PFSK-1 (cell line): ENCODE measurements around the gene CACNA1I.

Experiments used
- FOXP2 ChIP-seq: optimal IDR thresholded peaks from 2 replicates; pipeline ENCODE3; 2011; ENCODE audit warnings: borderline replicate concordance, control low read depth, inconsistent platforms; ENCODE audit not compliant: insufficient read depth; ENCODE audit errors: extremely low read length, extremely low read depth
- POLR2AphosphoS5 ChIP-seq: IDR thresholded peaks from 2 replicates; pipeline ENCODE4 v1.6.1; 2012; ENCODE audit warnings: low read depth, mild to moderate bottlenecking, control low read depth, low read length, moderate library complexity
- REST ChIP-seq, 2 experiments: IDR thresholded peaks; 2 replicates each; pipeline versions ENCODE4 v1.6.1 to v1.8.0; 2011 to 2012; ENCODE audit warnings: low read depth in 2 of 2, low read length in 2 of 2, control low read depth in 1 of 2, inconsistent platforms in 1 of 2, mild to moderate bottlenecking in 1 of 2, moderate library complexity in 1 of 2; ENCODE audit not compliant: insufficient read depth in 1 of 2
- SIN3A ChIP-seq: IDR thresholded peaks from 2 replicates; pipeline ENCODE4 v1.6.1; 2012; ENCODE audit warnings: mild to moderate bottlenecking, low read length, moderate library complexity, borderline replicate concordance; ENCODE audit not compliant: insufficient read depth
- TAF1 ChIP-seq: IDR thresholded peaks from 2 replicates; pipeline ENCODE4 v1.6.1; 2012; ENCODE audit warnings: low read length, control low read depth, borderline replicate concordance; ENCODE audit not compliant: insufficient read depth

CACNA1I gene

GRCh38 chr22:39715778-39716495 is 145.4 kb downstream of the CACNA1I start:
- TF ChIP-seq REST (IDR thresholded peaks at IDR 0.05; ENCODE audit: insufficient read depth in 1 of 2, low read depth in 2 of 2, low read length in 2 of 2): no peak
- no peak for TF ChIP-seq SIN3A
- TF ChIP-seq FOXP2: no peak
- no peak for TF ChIP-seq TAF1
- TF ChIP-seq POLR2AphosphoS5: no peak

GRCh38 chr22:39716534-39716933 is 146.0 kb downstream of the CACNA1I start:
- TF ChIP-seq TAF1 (no peak), REST (IDR thresholded peaks at IDR 0.05; ENCODE audit: insufficient read depth in 1 of 2, low read depth in 2 of 2, low read length in 2 of 2) (no peak), POLR2AphosphoS5 (no peak), SIN3A (no peak), FOXP2 (no peak)

GRCh38 chr22:39717099-39717498 is 146.5 kb downstream of the CACNA1I start:
- TF ChIP-seq POLR2AphosphoS5 (no peak), REST (IDR thresholded peaks at IDR 0.05; ENCODE audit: insufficient read depth in 1 of 2, low read depth in 2 of 2, low read length in 2 of 2) (no peak), SIN3A (no peak), TAF1 (no peak), FOXP2 (no peak)

- TF ChIP-seq POLR2AphosphoS5: no peak
These were observed 147.7 kb downstream of the CACNA1I start for GRCh38 chr22:39718206-39718605.

- TF ChIP-seq SIN3A: no peak
- TF ChIP-seq FOXP2: no peak
- TF ChIP-seq REST (IDR thresholded peaks at IDR 0.05; ENCODE audit: insufficient read depth in 1 of 2, low read depth in 2 of 2, low read length in 2 of 2): no peak
- TF ChIP-seq TAF1: no peak
- no peak for TF ChIP-seq POLR2AphosphoS5
These were observed 148.4 kb downstream of the CACNA1I start for GRCh38 chr22:39718921-39719475.
